C1 segment of cervical spinal cord (tissue), 14 donors: ENCODE results near the gene CRTC3.
"Not testable (repeated sequence)": the region's sequence is repeated elsewhere in the genome, so short reads cannot be mapped to it uniquely, and the experiment has no call there.

Experiments used
- DNase-seq, 14 donors: peaks; one replicate each; lab custom pipeline; 2025; lab: John Stamatoyannopoulos, UW

CRTC3 gene

GRCh38 chr15:90620379-90621067, 90.8 kb downstream of the CRTC3 start:
- DNase-seq = no peak

- peak in 1 of 14 donors; percentile 36 for DNase-seq
Observed at GRCh38 chr15:90623854-90624253, 94.1 kb downstream of the CRTC3 start.

GRCh38 chr15:90624278-90624981, 94.7 kb downstream of the CRTC3 start:
- no peak for DNase-seq

GRCh38 chr15:90625037-90625436, 95.3 kb downstream of the CRTC3 start:
- no peak for DNase-seq

GRCh38 chr15:90629217-90629616, 99.5 kb downstream of the CRTC3 start:
- DNase-seq = no peak

- DNase-seq = no peak
Observed at GRCh38 chr15:90633360-90633759, 103.6 kb downstream of the CRTC3 start.

- DNase-seq = not testable (repeated sequence)
Observed at GRCh38 chr15:90636993-90637392, 107.3 kb downstream of the CRTC3 start.

GRCh38 chr15:90637693-90638092, 108.0 kb downstream of the CRTC3 start:
- DNase-seq = peak in 1 of 14 donors; percentile 92

- peak in 1 of 14 donors; percentile 80 for DNase-seq
Observed at GRCh38 chr15:90638201-90638691, 108.5 kb downstream of the CRTC3 start.

- peak in 1 of 14 donors; percentile 54 for DNase-seq
Observed at GRCh38 chr15:90638963-90639362, 109.2 kb downstream of the CRTC3 start.

- DNase-seq = no peak
Observed at GRCh38 chr15:90640862-90641261, 111.1 kb downstream of the CRTC3 start.

- peak in 1 of 14 donors; percentile 53 for DNase-seq
Observed at GRCh38 chr15:90641581-90642463, 112.1 kb downstream of the CRTC3 start.

GRCh38 chr15:90642464-90643300, 113.0 kb downstream of the CRTC3 start:
- peak in 1 of 14 donors; percentile 20 for DNase-seq

- DNase-seq = no peak
Observed at GRCh38 chr15:90643301-90643632, 113.5 kb downstream of the CRTC3 start.

- no peak for DNase-seq
Observed at GRCh38 chr15:90644526-90644925, 114.8 kb downstream of the CRTC3 start.

- peak in 1 of 14 donors; percentile 82 for DNase-seq
Observed at GRCh38 chr15:90644952-90645725, 115.4 kb downstream of the CRTC3 start.

- DNase-seq = peak in 1 of 14 donors; percentile 25
Observed at GRCh38 chr15:90645873-90646575, 116.3 kb downstream of the CRTC3 start.

GRCh38 chr15:90646662-90647305, 117.1 kb downstream of the CRTC3 start:
- no peak for DNase-seq

GRCh38 chr15:90647326-90647725, 117.6 kb downstream of the CRTC3 start:
- no peak for DNase-seq
